Activated CD4-positive, alpha-beta T cell treated with anti-CD3 and anti-CD28 coated beads, Interleukin-2, amount 10 ng/mL, durations not matched to agents 7 days and 5 days (primary cell): ENCODE measurements around the gene KCTD1. TPM values are rescaled to one million over a fixed set of nuclear protein-coding genes. Genes with fewer than 3 reads are reported as not detected.

ENCODE experiments used
- CTCF ChIA-PET: fragments of 350-600 bp; sonication (Branson Sonifier 250); formaldehyde crosslinking; loops from one replicate; lab custom pipeline; 2021; ENCODE audit warnings: antibody characterized with exemption; lab: Charles Lee
- POLR2A ChIA-PET: fragments of 350-600 bp; sonication (Branson Sonifier 250); formaldehyde crosslinking; loops from one replicate; lab custom pipeline; 2021; ENCODE audit warnings: antibody characterized with exemption; lab: Charles Lee
- DNase-seq: peaks from one replicate; pipeline ENCODE4 v3.0.0-alpha.2; 2020
- H3K27ac Mint-ChIP-seq: one replicate; pipeline ENCODE4 v1.8.0; 2021; ENCODE audit warnings: mild to moderate bottlenecking, moderate library complexity, mixed read lengths
- H3K27me3 Mint-ChIP-seq: one replicate; pipeline ENCODE4 v1.8.0; 2021; ENCODE audit warnings: mixed read lengths
- H3K36me3 Mint-ChIP-seq: one replicate; pipeline ENCODE4 v1.8.0; 2021; ENCODE audit warnings: low read depth, mixed read lengths
- H3K4me1 Mint-ChIP-seq: one replicate; pipeline ENCODE4 v1.8.0; 2021; ENCODE audit warnings: mixed read lengths
- H3K4me3 Mint-ChIP-seq: one replicate; pipeline ENCODE4 v1.8.0; 2021; ENCODE audit warnings: mild to moderate bottlenecking, moderate library complexity, mixed read lengths
- H3K9me3 Mint-ChIP-seq: one replicate; pipeline ENCODE4 v1.8.0; 2021; ENCODE audit warnings: mixed read lengths
- total RNA-seq, 2 experiments: library from RNA; stranded (reverse); gene quantifications; one replicate each; pipeline ENCODE4 v1.2.3, GENCODE V29; 2021

Gene KCTD1
- total RNA-seq, 2 experiments from 2014 or later: 4.2 to 5.3 TPM

- POLR2A ChIA-PET: no interaction called here
- no peaks in the 10 kb centered on the region for H3K27me3 Mint-ChIP-seq
- H3K9me3 Mint-ChIP-seq: no peaks in the 10 kb centered on the region
- DNase-seq: no peak
- CTCF ChIA-PET: interaction anchor here (1.0 kb wide), 1 partner anchor 43 kb away, joined by 3 read pairs; no protein-coding TSS in a partner anchor
- no peaks in the 10 kb centered on the region for H3K36me3 Mint-ChIP-seq
- no peak overlapping the region for H3K4me3 Mint-ChIP-seq
- H3K4me1 Mint-ChIP-seq: no peaks in the 10 kb centered on the region
- H3K27ac Mint-ChIP-seq: no peak overlapping the region
Observed at GRCh38 chr18:26479065-26479680, 69.2 kb downstream of the KCTD1 start.

DNA sequence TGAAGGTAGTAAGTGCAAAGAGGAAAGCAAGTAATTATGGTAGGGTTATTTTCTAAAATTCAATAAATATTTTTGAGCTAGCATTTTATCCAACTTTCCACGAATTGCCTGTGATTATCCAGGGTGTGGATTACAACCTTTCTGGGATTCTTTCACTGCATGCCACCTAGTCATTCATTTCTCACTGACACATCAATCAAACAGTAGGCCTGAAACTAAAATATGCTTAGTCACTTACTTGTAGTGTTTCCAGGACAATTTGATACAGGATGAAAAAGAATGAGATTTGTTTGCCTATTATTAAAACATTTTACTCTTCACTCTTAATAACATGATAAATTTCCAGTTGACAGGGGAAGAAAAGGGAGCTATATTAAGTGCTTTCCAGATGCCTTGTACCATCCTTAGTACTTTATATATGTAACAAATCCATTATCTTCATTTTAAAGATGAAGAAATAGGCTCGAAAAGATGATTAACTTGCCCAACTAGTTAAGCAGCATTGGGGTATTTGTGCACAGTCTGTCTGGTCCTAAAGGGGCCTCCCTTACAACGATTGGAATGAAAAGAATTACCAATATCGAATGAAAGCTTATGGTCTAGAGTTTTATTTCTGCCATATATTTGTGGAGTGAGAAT, 70.4 kb downstream of the KCTD1 start:
- ChIA-PET CTCF (interaction anchor here (1.3 kb wide), 1 partner anchor 10 kb away, joined by 5 read pairs; no protein-coding TSS in a partner anchor), POLR2A (no interaction called here)
- H3K9me3 Mint-ChIP-seq: no peaks in the 10 kb centered on the region
- H3K36me3 Mint-ChIP-seq: no peaks in the 10 kb centered on the region
- no peaks in the 10 kb centered on the region for H3K4me1 Mint-ChIP-seq
- no peak overlapping the region for H3K4me3 Mint-ChIP-seq
- H3K27me3 Mint-ChIP-seq: no peaks in the 10 kb centered on the region
- H3K27ac Mint-ChIP-seq: no peak overlapping the region
- no peak for DNase-seq

- Mint-ChIP-seq H3K27me3 (no peaks in the 10 kb centered on the region), H3K4me1 (no peaks in the 10 kb centered on the region), H3K4me3 (no peak overlapping the region), H3K9me3 (no peaks in the 10 kb centered on the region), H3K27ac (no peak overlapping the region), H3K36me3 (no peaks in the 10 kb centered on the region)
- ChIA-PET POLR2A (no interaction called here), CTCF (no interaction called here)
- DNase-seq: no peak
Observed at GRCh38 chr18:26476697-26477096, 71.7 kb downstream of the KCTD1 start.

- no peaks in the 10 kb centered on the region for H3K27me3 Mint-ChIP-seq
- H3K4me1 Mint-ChIP-seq: no peaks in the 10 kb centered on the region
- no peak overlapping the region for H3K27ac Mint-ChIP-seq
- POLR2A ChIA-PET: no interaction called here
- CTCF ChIA-PET: interaction anchor here (1.5 kb wide), 1 partner anchor 91 kb away, joined by 3 read pairs; no protein-coding TSS in a partner anchor
- no peaks in the 10 kb centered on the region for H3K9me3 Mint-ChIP-seq
- no peak for DNase-seq
- H3K36me3 Mint-ChIP-seq: no peaks in the 10 kb centered on the region
- no peak overlapping the region for H3K4me3 Mint-ChIP-seq
Observed at GRCh38 chr18:26474542-26474941, 73.8 kb downstream of the KCTD1 start.

DNA sequence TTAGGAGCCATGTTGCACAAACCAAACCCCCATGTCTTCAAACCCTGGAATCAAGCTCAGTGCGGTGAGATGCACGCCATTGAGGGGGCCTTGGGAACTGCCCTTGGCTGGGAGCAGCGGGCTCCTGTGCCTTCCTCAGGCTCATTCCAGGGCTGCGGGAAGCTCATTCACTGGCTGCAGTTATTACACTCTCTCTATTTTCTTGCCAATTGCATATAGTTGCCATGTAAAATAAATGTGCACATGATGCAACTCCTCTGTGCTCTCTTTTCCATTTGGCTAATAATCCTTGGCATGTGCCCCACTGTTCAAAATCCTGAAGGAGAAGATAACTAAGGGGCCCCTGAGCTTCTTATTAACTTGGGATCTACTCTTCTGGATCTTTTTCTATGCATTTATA, 74.7 kb downstream of the KCTD1 start:
- Mint-ChIP-seq H3K36me3 (no peaks in the 10 kb centered on the region), H3K27me3 (no peaks in the 10 kb centered on the region), H3K27ac (no peak overlapping the region), H3K9me3 (no peaks in the 10 kb centered on the region), H3K4me1 (no peaks in the 10 kb centered on the region), H3K4me3 (no peak overlapping the region)
- DNase-seq: no peak
- POLR2A ChIA-PET: no interaction called here
- CTCF ChIA-PET: interaction anchor here (2.2 to 2.6 kb wide), 2 partner anchors 8 to 12 kb away, joined by 4 to 7 read pairs; no protein-coding TSS in a partner anchor

DNA sequence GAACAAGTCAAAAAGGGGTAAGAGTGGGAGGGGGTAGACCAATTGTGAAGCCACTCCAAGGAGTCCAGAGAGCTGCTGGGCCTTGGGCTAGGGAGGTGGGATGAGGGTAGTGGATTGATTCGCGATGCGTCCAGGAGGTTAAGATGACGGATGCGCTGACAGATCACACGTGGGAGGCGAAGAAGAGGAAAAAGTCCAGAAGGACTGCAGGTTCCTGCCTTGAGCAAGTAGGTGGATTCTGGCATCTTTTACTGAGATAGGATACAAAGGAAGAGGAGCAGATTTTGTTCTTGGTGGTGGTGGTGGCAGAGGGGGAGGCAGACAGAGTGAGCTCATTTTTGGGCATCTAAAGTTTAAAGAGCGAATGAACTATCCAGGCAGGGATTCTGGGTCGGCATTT, 76.5 kb downstream of the KCTD1 start:
- H3K36me3 Mint-ChIP-seq: no peaks in the 10 kb centered on the region
- H3K27me3 Mint-ChIP-seq: no peaks in the 10 kb centered on the region
- no peak for DNase-seq
- POLR2A ChIA-PET: no interaction called here
- H3K4me3 Mint-ChIP-seq: no peak overlapping the region
- CTCF ChIA-PET: interaction anchor here (1.4 to 2.6 kb wide), 3 partner anchors 10 to 16 kb away, joined by 3 to 7 read pairs (median 4); no protein-coding TSS in a partner anchor
- no peak overlapping the region for H3K27ac Mint-ChIP-seq
- no peaks in the 10 kb centered on the region for H3K4me1 Mint-ChIP-seq
- no peaks in the 10 kb centered on the region for H3K9me3 Mint-ChIP-seq

DNA sequence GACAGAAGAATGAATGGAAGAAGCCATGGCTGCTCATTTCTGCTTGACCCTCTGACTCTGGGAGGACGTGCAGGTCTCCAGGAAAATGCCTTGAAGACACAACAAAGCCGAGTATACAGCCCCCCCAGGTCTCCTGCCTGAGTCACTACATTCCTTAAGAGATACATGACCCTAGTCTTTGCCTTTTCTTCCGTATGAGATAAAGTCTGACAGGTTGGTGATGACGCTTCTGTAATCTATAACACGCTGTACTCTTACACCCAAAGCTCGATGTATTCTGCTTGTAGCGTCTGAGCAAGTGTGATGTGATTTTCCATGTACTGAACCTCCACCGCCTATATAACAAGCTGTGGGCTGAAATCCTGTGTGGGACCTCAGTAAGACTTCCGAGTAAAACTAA, 77.3 kb downstream of the KCTD1 start:
- Mint-ChIP-seq H3K36me3 (no peaks in the 10 kb centered on the region), H3K4me3 (no peak overlapping the region), H3K9me3 (no peaks in the 10 kb centered on the region), H3K27ac (no peak overlapping the region), H3K4me1 (no peaks in the 10 kb centered on the region), H3K27me3 (no peaks in the 10 kb centered on the region)
- CTCF ChIA-PET: interaction anchor here (1.4 kb wide), 1 partner anchor 15 kb away, joined by 3 read pairs; no protein-coding TSS in a partner anchor
- POLR2A ChIA-PET: no interaction called here
- no peak for DNase-seq

DNA sequence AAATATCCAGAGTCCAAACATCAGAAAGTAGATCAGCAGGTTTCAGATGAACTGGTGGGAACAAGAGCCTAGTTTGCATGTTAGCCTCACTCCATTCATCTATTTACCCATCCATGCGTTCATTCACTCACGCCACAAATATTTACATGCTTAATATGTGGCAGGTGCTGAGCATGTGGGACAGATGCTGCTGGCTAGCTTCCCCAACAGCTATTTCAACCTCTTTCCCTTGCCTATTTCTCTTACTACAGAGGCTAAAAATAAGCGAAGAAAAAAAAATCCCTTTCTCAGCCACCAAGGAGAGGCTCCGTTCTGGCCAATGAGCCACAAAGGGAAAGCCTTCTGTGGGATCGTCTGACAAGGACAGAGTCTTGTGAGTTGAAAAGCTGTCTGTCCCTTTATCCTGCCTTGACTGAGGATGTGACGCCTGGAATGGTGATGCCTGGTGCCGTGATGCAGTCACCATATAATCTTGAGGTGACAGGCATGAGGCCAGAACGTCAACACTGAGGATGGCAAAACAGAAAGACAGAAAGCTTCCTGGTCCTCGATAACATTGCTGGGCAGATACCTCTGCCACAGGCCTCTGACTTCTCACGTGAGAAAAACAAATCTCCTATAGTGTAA, 78.2 kb downstream of the KCTD1 start:
- no peaks in the 10 kb centered on the region for H3K27me3 Mint-ChIP-seq

GRCh38 chr18:26468931-26469340, 79.4 kb downstream of the KCTD1 start:
- DNase-seq: no peak
- Mint-ChIP-seq H3K4me3 (no peak overlapping the region), H3K27ac (no peak overlapping the region), H3K9me3 (no peaks in the 10 kb centered on the region), H3K4me1 (no peaks in the 10 kb centered on the region), H3K27me3 (no peaks in the 10 kb centered on the region), H3K36me3 (no peaks in the 10 kb centered on the region)
- CTCF ChIA-PET: no interaction called here
- POLR2A ChIA-PET: no interaction called here

More for the DNA sequence above, 78.2 kb downstream of the KCTD1 start:
- no peaks in the 10 kb centered on the region for H3K36me3 Mint-ChIP-seq
- ChIA-PET CTCF (no interaction called here), POLR2A (no interaction called here)
- DNase-seq: no peak
- no peak overlapping the region for H3K27ac Mint-ChIP-seq
- no peak overlapping the region for H3K4me3 Mint-ChIP-seq
- H3K9me3 Mint-ChIP-seq: no peaks in the 10 kb centered on the region
- H3K4me1 Mint-ChIP-seq: no peaks in the 10 kb centered on the region

DNA sequence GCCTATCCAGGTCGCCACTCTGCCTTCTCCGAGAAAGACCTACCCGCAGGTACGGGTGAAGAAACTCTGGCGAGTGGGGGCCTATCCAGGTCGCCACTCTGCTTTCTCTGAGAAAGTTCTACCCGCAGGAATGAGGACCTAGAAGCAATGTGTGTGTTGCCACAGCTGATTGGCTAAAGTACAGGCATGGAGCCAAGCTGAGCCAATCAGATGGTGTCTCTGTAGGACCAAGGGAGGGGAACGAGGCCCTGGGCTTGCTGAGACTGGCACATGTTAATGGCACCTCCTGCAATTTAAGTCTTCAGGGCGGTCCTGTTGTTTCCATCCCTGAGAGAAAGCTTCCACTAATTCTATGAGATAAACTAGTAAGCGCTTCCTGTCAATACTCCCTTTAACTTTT, 82.3 kb downstream of the KCTD1 start:
- H3K36me3 Mint-ChIP-seq: no peaks in the 10 kb centered on the region
- H3K27me3 Mint-ChIP-seq: no peaks in the 10 kb centered on the region
- H3K27ac Mint-ChIP-seq: no peak overlapping the region
- ChIA-PET POLR2A (no interaction called here), CTCF (no interaction called here)
- no peak for DNase-seq
- no peak overlapping the region for H3K4me3 Mint-ChIP-seq
- no peaks in the 10 kb centered on the region for H3K4me1 Mint-ChIP-seq
- H3K9me3 Mint-ChIP-seq: no peaks in the 10 kb centered on the region

DNA sequence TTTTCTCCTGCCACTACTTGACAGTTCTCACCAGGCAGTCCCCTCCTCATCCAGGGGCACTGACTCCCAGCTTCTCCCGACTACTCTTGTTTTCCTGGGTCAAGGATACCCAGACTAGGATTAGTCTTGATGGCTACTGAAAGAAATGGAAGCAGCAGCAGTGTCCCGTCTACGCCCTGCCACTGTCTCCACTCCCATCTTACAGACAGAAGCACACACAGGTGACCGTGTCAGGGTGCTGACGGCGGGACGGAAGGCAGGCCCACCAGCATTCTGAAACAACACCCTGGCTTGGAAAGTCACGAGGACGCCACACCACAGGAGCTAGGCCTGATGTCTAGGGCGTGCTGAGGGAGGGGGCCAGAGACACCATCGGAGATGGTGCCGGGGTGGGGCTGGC, 82.9 kb downstream of the KCTD1 start:
- Mint-ChIP-seq H3K27ac (no peak overlapping the region), H3K9me3 (no peaks in the 10 kb centered on the region), H3K27me3 (no peaks in the 10 kb centered on the region), H3K4me3 (no peak overlapping the region), H3K4me1 (peaks cover 4% of the 10 kb centered on the region), H3K36me3 (no peaks in the 10 kb centered on the region)
- DNase-seq: no peak
- ChIA-PET POLR2A (no interaction called here), CTCF (no interaction called here)

GRCh38 chr18:26464128-26465011, 84.0 kb downstream of the KCTD1 start:
- peaks cover 4% of the 10 kb centered on the region for H3K4me1 Mint-ChIP-seq
- POLR2A ChIA-PET: no interaction called here

More at GRCh38 chr18:26464128-26465011, 84.0 kb downstream of the KCTD1 start:
- CTCF ChIA-PET: no interaction called here
- Mint-ChIP-seq H3K4me3 (no peak overlapping the region), H3K36me3 (no peaks in the 10 kb centered on the region), H3K27me3 (no peaks in the 10 kb centered on the region), H3K27ac (no peak overlapping the region), H3K9me3 (no peaks in the 10 kb centered on the region)
- no peak for DNase-seq
